H1 (cell line): ENCODE data around the gene DCTN3. TPM values are rescaled to one million over a fixed set of nuclear protein-coding genes. Genes with fewer than 3 reads are reported as not detected.
A peak's percentile ranks its signal among the peaks of the same experiment; 100 is the strongest.

Experiments
- CTCF ChIA-PET: fragments of 300-600 bp; sonication (Branson Sonifier 250); formaldehyde crosslinking; loops from one replicate; lab custom pipeline; 2021; ENCODE audit not compliant: partially characterized antibody; lab: Charles Lee
- POLR2A ChIA-PET: fragments of 300-600 bp; sonication (Branson Sonifier 250); formaldehyde crosslinking; loops from one replicate; lab custom pipeline; 2021; ENCODE audit warnings: inconsistent platforms; ENCODE audit not compliant: partially characterized antibody; lab: Charles Lee
- DNase-seq, 2 experiments: peaks; one replicate each; pipeline versions ENCODE4 v3.0.0 to v3.0.0-alpha.2; 2010 to 2022; ENCODE audit warnings: low spot score in 2 of 2, low read depth in 1 of 2, mixed read lengths in 1 of 2
- FAIRE-seq: peaks from 2 replicates; lab custom pipeline; 2011; peaks lifted over from hg19 to GRCh38; lab: Jason Lieb, UNC
- H2AFZ ChIP-seq: 2 replicates; pipeline ENCODE4 v1.8.1; 2012; ENCODE audit warnings: low read length, inconsistent platforms
- H2AK5ac ChIP-seq: 2 replicates; pipeline ENCODE4 v1.6.1; 2013; ENCODE audit warnings: low read depth, low read length
- H2BK120ac ChIP-seq: replicated peaks from 2 replicates; pipeline ENCODE3; 2013; ENCODE audit warnings: low read depth, low read length, inconsistent platforms
- H2BK12ac ChIP-seq: 2 replicates; pipeline ENCODE4 v1.6.1; 2013; ENCODE audit warnings: low read depth, low read length
- H2BK15ac ChIP-seq: 2 replicates; pipeline ENCODE4 v1.6.1; 2013; ENCODE audit warnings: low read length
- H2BK20ac ChIP-seq: 2 replicates; pipeline ENCODE4 v1.6.1; 2013; ENCODE audit warnings: low read length
- H2BK5ac ChIP-seq: 2 replicates; pipeline ENCODE4 v1.6.1; 2013; ENCODE audit warnings: low read depth, low read length
- H3K14ac ChIP-seq: 2 replicates; pipeline ENCODE4 v1.6.1; 2013; ENCODE audit warnings: inconsistent platforms; ENCODE audit not compliant: insufficient read length
- H3K18ac ChIP-seq: 2 replicates; pipeline ENCODE4 v1.6.1; 2013; ENCODE audit warnings: low read length; ENCODE audit errors: extremely low read depth
- H3K23ac ChIP-seq: 2 replicates; pipeline ENCODE4 v1.6.1; 2013; ENCODE audit warnings: inconsistent platforms; ENCODE audit not compliant: insufficient read length
- H3K23me2 ChIP-seq: 2 replicates; pipeline ENCODE4 v1.6.1; 2013; ENCODE audit warnings: low read depth, low read length
- H3K27ac ChIP-seq: 2 replicates; pipeline ENCODE4 v1.6.1; 2011; ENCODE audit warnings: low read depth, low read length, inconsistent platforms
- H3K27me3 ChIP-seq, 4 experiments: replicated peaks in 1 of 4; 1 replicate in 1 of 4; 2 replicates in 3 of 4; pipeline versions ENCODE4 v1.6.1 to v1.8.1; 2011 to 2013; ENCODE audit warnings: low read length in 3 of 4, mild to moderate bottlenecking in 3 of 4, inconsistent platforms in 2 of 4, mixed read lengths in 2 of 4, moderate library complexity in 1 of 4; ENCODE audit not compliant: control insufficient read depth in 3 of 4, insufficient read depth in 3 of 4; ENCODE audit errors: extremely low read depth in 1 of 4
- H3K36me3 ChIP-seq, 4 experiments: 2 replicates each; pipeline versions ENCODE4 v1.6.1 to v1.8.1; 2011 to 2013; ENCODE audit warnings: mild to moderate bottlenecking in 4 of 4, low read length in 3 of 4, moderate library complexity in 2 of 4, control low read depth in 1 of 4, inconsistent platforms in 1 of 4; ENCODE audit not compliant: insufficient read depth in 4 of 4, control insufficient read depth in 2 of 4
- H3K4ac ChIP-seq: replicated peaks from 2 replicates; pipeline ENCODE3; 2013; ENCODE audit warnings: low read length, low read depth, mixed read lengths, inconsistent platforms; ENCODE audit not compliant: insufficient read length
- H3K4me1 ChIP-seq, 4 experiments: replicated peaks in 1 of 4; 1 replicate in 1 of 4; 2 replicates in 3 of 4; pipeline versions ENCODE4 v1.6.1 to v1.8.1; 2011 to 2013; ENCODE audit warnings: low read length in 3 of 4, inconsistent platforms in 2 of 4, mixed read lengths in 1 of 4; ENCODE audit not compliant: insufficient read depth in 4 of 4, control insufficient read depth in 3 of 4
- H3K4me2 ChIP-seq, 2 experiments: 2 replicates each; pipeline versions ENCODE4 v1.6.1 to v1.8.1; 2011 to 2013; ENCODE audit warnings: low read depth in 2 of 2, low read length in 2 of 2, control low read depth in 1 of 2, inconsistent platforms in 1 of 2, mild to moderate bottlenecking in 1 of 2; ENCODE audit not compliant: insufficient read depth in 1 of 2
- H3K4me3 ChIP-seq, 4 experiments: fragments of 200-600, 300-600 bp in 1 of 4; sonication (generic), shearing (Covaris generic), sonication (Bioruptor Twin) in 1 of 4; 2 replicates each; pipeline versions ENCODE4 v1.5.1 to v1.8.1; 2011 to 2016; ENCODE audit warnings: low read length in 4 of 4, low read depth in 3 of 4, control low read depth in 2 of 4, inconsistent platforms in 2 of 4, mild to moderate bottlenecking in 2 of 4, mixed read lengths in 1 of 4, moderate library complexity in 1 of 4; ENCODE audit not compliant: insufficient read depth in 2 of 4; ENCODE audit errors: extremely low read depth in 1 of 4
- H3K56ac ChIP-seq: replicated peaks from 2 replicates; pipeline ENCODE3; 2013; ENCODE audit warnings: low read depth, mild to moderate bottlenecking, mixed read lengths, low read length, inconsistent platforms; ENCODE audit not compliant: insufficient read length
- H3K79me1 ChIP-seq: 2 replicates; pipeline ENCODE4 v1.6.1; 2013; ENCODE audit warnings: low read depth, low read length, control low read depth
- H3K79me2 ChIP-seq, 2 experiments: 2 replicates each; pipeline versions ENCODE4 v1.6.1 to v1.8.1; 2012 to 2013; ENCODE audit warnings: low read length in 2 of 2, mild to moderate bottlenecking in 2 of 2, inconsistent platforms in 1 of 2; ENCODE audit not compliant: insufficient read depth in 2 of 2, control insufficient read depth in 1 of 2
- H3K9ac ChIP-seq, 4 experiments: replicated peaks in 1 of 4; 1 replicate in 1 of 4; 2 replicates in 3 of 4; pipeline versions ENCODE4 v1.6.1 to v1.8.1; 2011 to 2013; ENCODE audit warnings: low read depth in 3 of 4, low read length in 3 of 4, control low read depth in 2 of 4, mild to moderate bottlenecking in 2 of 4, moderate library complexity in 2 of 4, inconsistent platforms in 1 of 4; ENCODE audit errors: extremely low read depth in 1 of 4
- H3K9me3 ChIP-seq, 2 experiments: 2 replicates each; pipeline versions ENCODE4 v1.6.1 to v1.8.1; 2012 to 2013; ENCODE audit warnings: mild to moderate bottlenecking in 2 of 2, moderate library complexity in 2 of 2, control low read depth in 1 of 2, inconsistent platforms in 1 of 2, low read depth in 1 of 2, low read length in 1 of 2, mixed read lengths in 1 of 2; ENCODE audit not compliant: insufficient read depth in 2 of 2
- H4K20me1 ChIP-seq, 2 experiments: replicated peaks in 1 of 2; 2 replicates each; pipeline versions ENCODE3 to v1.8.1; 2011 to 2013; ENCODE audit warnings: inconsistent platforms in 2 of 2, low read length in 2 of 2, mild to moderate bottlenecking in 1 of 2; ENCODE audit not compliant: insufficient read depth in 2 of 2, control insufficient read depth in 1 of 2
- H4K5ac ChIP-seq: 2 replicates; pipeline ENCODE4 v1.6.1; 2013; ENCODE audit warnings: low read length, low read depth, mixed read lengths, inconsistent platforms; ENCODE audit not compliant: insufficient read length
- H4K8ac ChIP-seq: 2 replicates; pipeline ENCODE4 v1.8.0; 2013; ENCODE audit warnings: mild to moderate bottlenecking, moderate library complexity, low read length, inconsistent platforms; ENCODE audit not compliant: insufficient read depth; ENCODE audit errors: extremely low read depth
- H4K91ac ChIP-seq: replicated peaks from 2 replicates; pipeline ENCODE3; 2013; ENCODE audit warnings: low read length, mixed read lengths, inconsistent platforms; ENCODE audit not compliant: insufficient read length
- CEBPB ChIP-seq: IDR thresholded peaks from 2 replicates; pipeline ENCODE4 v1.6.1; 2012; ENCODE audit warnings: low read depth, low read length
- GABPA ChIP-seq: IDR thresholded peaks from 2 replicates; pipeline ENCODE4 v1.6.1; 2011; ENCODE audit warnings: mild to moderate bottlenecking, low read length, moderate library complexity, borderline replicate concordance; ENCODE audit not compliant: insufficient read depth
- KDM5A ChIP-seq: fragments of 200-600 bp; IDR thresholded peaks from 2 replicates; pipeline ENCODE4 v1.7.1; 2012; ENCODE audit warnings: mild to moderate bottlenecking, low read length, inconsistent platforms, mixed read lengths
- RAD21 ChIP-seq, 2 experiments: IDR thresholded peaks in 1 of 2; conservative IDR thresholded peaks in 1 of 2; 2 replicates each; pipeline ENCODE4 v1.6.1; 2011; ENCODE audit warnings: low read depth in 2 of 2, low read length in 2 of 2, improper control_type of control experiment in 1 of 2, inconsistent platforms in 1 of 2, mild to moderate bottlenecking in 1 of 2, moderate library complexity in 1 of 2
- TEAD4 ChIP-seq: IDR thresholded peaks from 2 replicates; pipeline ENCODE4 v1.6.1; 2012; ENCODE audit warnings: low read depth, low read length, inconsistent platforms, mixed read lengths
- WGBS, 2 experiments: shearing (Covaris generic) in 1 of 2; methylation state at CpG; one replicate each; pipeline versions ENCODE4 v1.1.6 to v1.1.7; 2013 to 2015; ENCODE audit warnings: low lambda C conversion rate in 2 of 2, mixed read lengths in 2 of 2, inconsistent platforms in 1 of 2, low coverage in 1 of 2, missing lambda C conversion rate in 1 of 2; ENCODE audit not compliant: insufficient replicate concordance in 2 of 2, insufficient coverage in 1 of 2, insufficient read length in 1 of 2; ENCODE audit errors: extremely low coverage in 1 of 2, missing lambda C conversion rate in 1 of 2; 5-methylcytosine and 5-hydroxymethylcytosine counted together
- polyA plus RNA-seq, 7 experiments: library from polyadenylated mRNA; depleted of rRNA in 3 of 7; stranded (reverse) in 5 of 7; unstranded in 2 of 7; fragments of >200 nt in 5 of 7; fragments of 200-250 nt in 2 of 7; gene quantifications; 1 replicate in 5 of 7; 2 replicates in 1 of 7; 4 replicates in 1 of 7; pipeline versions ENCODE4 v1.2.1 to v1.2.3, GENCODE V29; 2011 to 2013; ENCODE audit warnings: missing spikeins in 2 of 7, mixed read lengths in 2 of 7
- total RNA-seq: library from RNA; stranded (reverse); fragmentation: NEBNext Ultra II Directional; extraction: Animal tissue kit (Norgen Biotek cat#: 25700); gene quantifications from 2 replicates; pipeline ENCODE4 v1.2.1, GENCODE V29; 2021

Gene DCTN3
- total and polyA plus RNA-seq, 2 of the 8 experiments (the other 6 are each of a cell fraction or from before 2014, with no cell fraction given): 25.6 to 39.2 TPM

DNA sequence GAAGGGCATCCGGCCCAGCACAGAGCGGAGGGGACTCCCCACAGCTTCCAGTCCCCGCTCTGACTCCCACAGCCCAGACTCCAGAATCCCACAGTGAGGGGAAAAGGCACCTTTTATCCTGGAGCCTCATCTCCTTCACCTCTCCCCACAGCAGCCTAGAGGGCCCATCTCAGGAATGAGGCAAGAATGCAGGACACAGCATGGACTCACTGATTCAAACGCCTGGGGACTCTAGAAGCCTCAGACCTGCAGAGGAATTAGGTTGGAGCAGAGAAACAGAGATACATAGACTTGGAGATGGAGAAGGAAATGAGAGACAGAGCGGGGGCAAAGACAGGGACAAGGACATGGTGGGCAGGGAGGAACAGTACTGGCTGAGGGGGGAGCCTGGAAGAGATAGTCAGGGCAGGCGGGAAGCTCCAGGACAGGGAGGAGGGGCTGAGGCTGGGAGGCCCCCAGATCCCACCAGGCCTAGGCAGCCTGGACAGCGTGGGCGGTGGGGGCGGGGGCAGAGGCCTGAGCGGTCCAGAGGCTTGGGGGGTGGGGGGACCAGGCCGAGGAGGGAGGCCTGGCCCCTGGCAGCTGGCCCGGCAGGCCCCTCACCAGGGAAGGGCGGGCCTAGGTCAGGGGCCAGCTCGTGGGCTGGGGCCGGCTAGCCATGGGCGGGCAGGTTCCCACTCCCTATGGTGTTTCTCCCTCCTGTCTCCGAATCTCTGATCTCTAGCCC, 46.5 kb downstream of the DCTN3 start:
- Histone ChIP-seq H3K18ac (no peak overlapping the region; the same call in 1 of the 2 replicates), H4K91ac (no peak overlapping the region), H2BK12ac (no peak overlapping the region), H3K79me2 (no peaks in the 10 kb centered on the region), H2BK120ac (no peak overlapping the region), H3K14ac (no peak overlapping the region), H3K4me3 (no peak overlapping the region), H3K56ac (no peak overlapping the region), H3K4me1 (peaks cover 11 to 48% (median 23%) of the 10 kb centered on the region in 4 experiments), H3K4ac (no peak overlapping the region), H3K9me3 (no peaks in the 10 kb centered on the region), H2BK15ac (no peak overlapping the region), H2BK20ac (0 out of 2 replicates have a peak overlapping the region, but pooled peaks have one; percentile 61), H3K23me2 (peaks cover 16% of the 10 kb centered on the region; the same call in 1 of the 2 replicates), H3K23ac (no peak overlapping the region), H2AK5ac (no peak overlapping the region), H3K36me3 (no peaks in the 10 kb centered on the region), H4K8ac (no peak overlapping the region), H3K27me3 (peaks cover 7 to 38% (median 30%) of the 10 kb centered on the region in 4 experiments), H2AFZ (no peak overlapping the region), H2BK5ac (peak overlapping the region; percentile 35; the same call in 1 of the 2 replicates), H3K4me2 (no peak overlapping the region), H3K79me1 (no peaks in the 10 kb centered on the region), H3K27ac (no peak overlapping the region), H4K20me1 (peaks cover 0 to 3% of the 10 kb centered on the region in 2 experiments), H3K9ac (no peak overlapping the region), H4K5ac (no peak overlapping the region)
- CTCF ChIA-PET: interaction anchor here (0.9 to 13.8 kb wide), 12 partner anchors 11 to 179 kb away, joined by 3 to 241 read pairs (median 6); partner anchors contain the start of gene CNTFR
- DNase-seq: no peak
- FAIRE-seq: no peak
- 67% methylated on average over 10 of the region's 17 CpGs; no CpG with 5 or more reads in 1 of the 2 experiments for whole genome bisulfite sequencing, 2 experiments
- POLR2A ChIA-PET: interaction anchor here (1.0 to 1.1 kb wide), 2 partner anchors 17 to 20 kb away, joined by 3 to 4 read pairs; no protein-coding TSS in a partner anchor
- TF ChIP-seq RAD21 (IDR thresholded peaks at IDR 0.05 in 1 of 2, conservative IDR thresholded peaks at IDR 0.05 in 1 of 2; ENCODE audit: low read depth in 2 of 2, low read length in 2 of 2): no peak
- TF ChIP-seq TEAD4: 0 out of 2 replicates have a peak, but pooled peaks have one; percentile 33
- no peak for TF ChIP-seq GABPA
- no peak for TF ChIP-seq KDM5A
- TF ChIP-seq CEBPB: 0 out of 2 replicates have a peak, but pooled peaks have one; percentile 10
